Osteocyte (in vitro differentiated cells): ENCODE data around the gene APLF. TPM values are rescaled to one million over a fixed set of nuclear protein-coding genes. Genes with fewer than 3 reads are reported as not detected.

Source experiments
- DNase-seq: peaks from one replicate; pipeline ENCODE4 v3.0.0; 2021; ENCODE audit warnings: mixed read lengths; ENCODE audit not compliant: unreplicated experiment; ENCODE audit errors: extremely low spot score
- H3K27ac Mint-ChIP-seq: one replicate; pipeline ENCODE4 v1.8.0; 2021; ENCODE audit warnings: mild to moderate bottlenecking, mixed read lengths; ENCODE audit not compliant: unreplicated experiment
- H3K27me3 Mint-ChIP-seq: one replicate; pipeline ENCODE4 v1.8.0; 2021; ENCODE audit warnings: mixed read lengths; ENCODE audit not compliant: unreplicated experiment
- H3K36me3 Mint-ChIP-seq: one replicate; pipeline ENCODE4 v1.8.0; 2021; ENCODE audit warnings: mixed read lengths; ENCODE audit not compliant: unreplicated experiment
- H3K4me1 Mint-ChIP-seq: one replicate; pipeline ENCODE4 v1.8.0; 2021; ENCODE audit warnings: mixed read lengths; ENCODE audit not compliant: unreplicated experiment
- H3K4me3 Mint-ChIP-seq: one replicate; pipeline ENCODE4 v1.8.0; 2021; ENCODE audit warnings: mild to moderate bottlenecking, moderate library complexity, mixed read lengths; ENCODE audit not compliant: unreplicated experiment
- H3K9me3 Mint-ChIP-seq: one replicate; pipeline ENCODE4 v1.8.0; 2021; ENCODE audit warnings: mixed read lengths; ENCODE audit not compliant: unreplicated experiment
- total RNA-seq: library from RNA; stranded (reverse); gene quantifications from 2 replicates; pipeline ENCODE4 v1.2.1, GENCODE V29; 2021
- TF ChIP-seq, protein P1 (sequence below): fragments of 200-600 bp; sonication (generic); IDR thresholded peaks from 2 replicates; pipeline ENCODE4 v1.5.0; 2021; ENCODE audit warnings: antibody characterized with exemption, mild to moderate bottlenecking, moderate library complexity

APLF gene
- total RNA-seq, 1 donor from 2014 or later, result 6.4 TPM

DNA sequence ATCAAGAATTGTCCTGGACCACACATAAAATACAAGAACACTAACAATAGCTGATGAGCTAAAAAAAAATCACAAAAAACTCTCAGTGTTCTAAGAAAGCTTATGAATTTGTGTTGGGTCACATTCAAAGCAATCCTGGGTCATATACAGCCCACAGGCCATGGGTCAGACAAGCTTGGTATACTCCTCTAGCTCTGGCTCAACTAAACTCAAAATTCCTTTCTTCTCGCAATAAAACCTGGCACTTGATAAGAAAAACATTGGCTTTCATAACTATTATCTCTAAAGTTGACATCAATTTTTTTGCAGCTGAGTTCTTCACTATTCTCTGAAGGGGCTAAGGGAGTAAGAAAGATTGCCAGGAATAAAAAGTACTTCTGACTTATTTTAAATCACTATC lies 38.6 kb upstream of the APLF start:
- no peak overlapping the region for H3K4me3 Mint-ChIP-seq
- H3K36me3 Mint-ChIP-seq, result no peaks in the 10 kb centered on the region
- H3K9me3 Mint-ChIP-seq, result no peaks in the 10 kb centered on the region
- DNase-seq, result no peak
- TF ChIP-seq, protein P1, sequence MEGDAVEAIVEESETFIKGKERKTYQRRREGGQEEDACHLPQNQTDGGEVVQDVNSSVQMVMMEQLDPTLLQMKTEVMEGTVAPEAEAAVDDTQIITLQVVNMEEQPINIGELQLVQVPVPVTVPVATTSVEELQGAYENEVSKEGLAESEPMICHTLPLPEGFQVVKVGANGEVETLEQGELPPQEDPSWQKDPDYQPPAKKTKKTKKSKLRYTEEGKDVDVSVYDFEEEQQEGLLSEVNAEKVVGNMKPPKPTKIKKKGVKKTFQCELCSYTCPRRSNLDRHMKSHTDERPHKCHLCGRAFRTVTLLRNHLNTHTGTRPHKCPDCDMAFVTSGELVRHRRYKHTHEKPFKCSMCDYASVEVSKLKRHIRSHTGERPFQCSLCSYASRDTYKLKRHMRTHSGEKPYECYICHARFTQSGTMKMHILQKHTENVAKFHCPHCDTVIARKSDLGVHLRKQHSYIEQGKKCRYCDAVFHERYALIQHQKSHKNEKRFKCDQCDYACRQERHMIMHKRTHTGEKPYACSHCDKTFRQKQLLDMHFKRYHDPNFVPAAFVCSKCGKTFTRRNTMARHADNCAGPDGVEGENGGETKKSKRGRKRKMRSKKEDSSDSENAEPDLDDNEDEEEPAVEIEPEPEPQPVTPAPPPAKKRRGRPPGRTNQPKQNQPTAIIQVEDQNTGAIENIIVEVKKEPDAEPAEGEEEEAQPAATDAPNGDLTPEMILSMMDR, result no peak
- no peak overlapping the region for H3K27ac Mint-ChIP-seq
- peaks cover 2% of the 10 kb centered on the region for H3K4me1 Mint-ChIP-seq
- H3K27me3 Mint-ChIP-seq, result peaks cover 6% of the 10 kb centered on the region

DNA sequence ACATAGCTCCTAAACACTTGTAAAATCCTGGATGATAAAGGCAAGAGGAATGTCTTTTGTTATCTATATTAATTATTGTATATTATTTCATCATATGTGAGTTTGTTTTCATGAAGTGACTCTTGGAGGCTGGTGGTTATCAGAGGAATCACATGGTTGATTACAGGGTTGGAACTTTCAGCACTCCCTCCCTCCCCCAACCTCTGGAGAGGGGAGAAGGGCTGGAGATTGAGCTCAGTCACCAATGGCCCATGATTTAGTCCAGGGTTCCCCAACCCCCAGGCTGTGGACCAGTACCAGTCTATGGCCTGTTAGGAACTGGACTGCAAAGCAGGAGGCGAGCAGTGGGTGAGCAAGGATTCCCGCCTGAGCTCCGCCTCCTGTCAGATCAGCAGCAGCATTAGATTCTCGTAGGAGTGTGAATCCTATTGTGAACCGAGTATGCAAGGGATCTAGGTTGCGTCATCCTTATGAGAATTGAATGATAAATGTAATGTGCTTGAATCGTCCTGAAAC lies 38.0 kb upstream of the APLF start:
- H3K36me3 Mint-ChIP-seq, result no peaks in the 10 kb centered on the region
- H3K4me1 Mint-ChIP-seq, result peaks cover 2% of the 10 kb centered on the region
- TF ChIP-seq, protein P1, result no peak
- no peak overlapping the region for H3K27ac Mint-ChIP-seq
- H3K4me3 Mint-ChIP-seq, result no peak overlapping the region
- DNase-seq, result no peak
- peaks cover 6% of the 10 kb centered on the region for H3K27me3 Mint-ChIP-seq
- H3K9me3 Mint-ChIP-seq, result no peaks in the 10 kb centered on the region

DNA sequence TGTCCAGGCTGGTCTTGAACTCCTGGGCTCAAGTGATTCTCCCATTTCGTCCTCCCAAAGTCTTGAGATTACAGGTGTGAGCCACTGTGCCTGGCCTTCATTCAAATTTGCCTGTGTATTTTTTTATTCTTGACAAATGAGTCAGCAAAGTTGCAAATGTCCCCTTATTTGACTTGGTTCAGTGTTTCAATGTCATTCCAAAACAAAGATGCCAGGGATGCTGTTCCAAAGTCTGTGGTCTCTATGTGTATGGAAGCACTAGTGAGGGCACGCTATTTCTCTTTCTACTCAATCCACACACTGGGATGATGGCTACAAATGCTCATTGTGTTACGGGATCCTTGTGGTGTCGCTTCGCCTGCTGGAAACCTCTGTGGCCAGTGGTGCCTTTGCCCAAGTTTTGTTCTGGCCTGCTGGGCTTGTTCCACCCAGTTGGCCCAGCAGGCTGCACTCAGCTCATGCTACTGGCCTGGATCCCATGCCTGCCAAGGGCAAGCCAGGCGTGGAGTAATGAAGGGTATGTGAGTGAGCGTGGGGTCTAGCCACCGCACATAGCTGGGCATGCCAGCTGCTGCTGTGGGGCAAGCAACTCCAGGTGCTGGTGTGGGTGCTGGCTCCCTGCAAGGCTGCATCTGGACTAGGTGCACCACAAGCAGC lies 35.9 kb upstream of the APLF start:
- no peak overlapping the region for H3K4me3 Mint-ChIP-seq
- H3K36me3 Mint-ChIP-seq, result no peaks in the 10 kb centered on the region
- no peak overlapping the region for H3K27ac Mint-ChIP-seq
- peaks cover 20% of the 10 kb centered on the region for H3K4me1 Mint-ChIP-seq
- no peaks in the 10 kb centered on the region for H3K9me3 Mint-ChIP-seq
- TF ChIP-seq, protein P1, result no peak
- peaks cover 6% of the 10 kb centered on the region for H3K27me3 Mint-ChIP-seq
- DNase-seq, result no peak

DNA sequence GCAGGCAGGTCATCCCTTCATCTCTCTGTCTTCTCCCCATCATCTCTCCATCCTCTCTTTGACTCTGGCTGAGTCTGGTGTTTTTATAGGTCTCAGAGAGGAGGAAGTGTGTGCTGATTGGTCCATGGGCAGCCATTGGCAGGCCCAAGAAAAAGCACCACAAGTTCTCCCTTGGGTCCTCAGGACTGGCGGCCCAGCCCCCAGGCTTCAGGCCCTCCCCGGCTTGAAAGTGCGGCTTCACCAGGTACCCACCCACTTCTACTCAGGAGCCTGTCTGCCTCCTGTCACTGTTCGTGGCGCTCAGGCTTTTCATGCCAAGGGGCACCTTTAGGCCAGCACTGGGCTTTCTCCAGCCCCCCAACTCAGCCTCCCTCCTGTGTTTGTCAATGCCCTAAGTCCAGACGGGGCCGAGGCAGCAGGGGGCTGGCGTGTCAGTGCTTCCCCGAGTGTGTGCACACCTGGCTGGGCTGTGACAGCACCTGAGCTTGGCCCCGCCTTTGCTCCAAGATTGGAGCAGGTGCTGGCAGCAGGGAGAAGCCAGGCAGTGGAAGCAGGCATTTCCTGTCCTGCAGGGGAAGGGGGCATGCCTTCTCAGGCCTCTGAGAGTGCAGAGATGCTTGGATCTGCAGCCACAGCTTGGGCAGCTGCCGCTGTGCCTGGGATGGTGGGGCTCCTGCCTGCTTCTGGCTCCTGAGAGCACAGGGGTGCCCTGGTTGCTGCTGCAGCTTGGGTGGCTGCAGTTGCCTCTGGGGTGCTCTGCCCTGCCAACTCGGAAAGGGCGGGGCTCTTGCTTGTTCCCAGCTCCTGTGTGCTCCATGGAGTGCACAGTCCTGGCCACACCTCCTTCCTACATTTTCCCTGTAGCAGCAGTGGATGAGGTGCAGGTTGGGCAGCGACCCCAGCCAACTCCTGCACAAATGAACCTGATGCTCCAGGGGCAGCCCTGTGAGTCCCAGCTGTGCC lies 34.4 kb upstream of the APLF start:
- TF ChIP-seq, protein P1, result no peak
- DNase-seq, result no peak
- H3K4me1 Mint-ChIP-seq, result peaks cover 23% of the 10 kb centered on the region
- no peak overlapping the region for H3K4me3 Mint-ChIP-seq
- H3K27ac Mint-ChIP-seq, result no peak overlapping the region
- no peaks in the 10 kb centered on the region for H3K9me3 Mint-ChIP-seq
- H3K27me3 Mint-ChIP-seq, result peaks cover 6% of the 10 kb centered on the region
- no peaks in the 10 kb centered on the region for H3K36me3 Mint-ChIP-seq

DNA sequence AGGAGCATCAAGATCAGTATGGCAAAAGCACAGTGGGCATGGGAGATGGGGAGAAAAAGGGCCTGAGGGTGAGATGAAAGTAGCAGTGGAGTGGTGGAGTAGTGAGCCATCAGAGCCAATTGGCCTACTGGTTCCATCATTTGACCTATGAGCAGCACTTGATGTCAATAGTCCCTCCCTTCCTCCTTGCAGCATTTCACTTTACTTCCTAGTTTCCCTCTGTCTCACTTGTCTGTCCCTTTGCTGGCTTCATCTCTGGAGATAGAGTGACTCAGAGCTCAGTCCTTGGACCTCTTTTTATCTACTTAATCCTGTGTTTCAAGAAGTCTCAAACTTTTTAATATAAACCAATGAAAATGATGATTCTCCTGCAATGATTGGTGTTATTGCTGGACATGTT lies 32.4 kb upstream of the APLF start:
- H3K27ac Mint-ChIP-seq, result peak overlapping the region; percentile 85
- H3K27me3 Mint-ChIP-seq, result peaks cover 10% of the 10 kb centered on the region
- H3K9me3 Mint-ChIP-seq, result no peaks in the 10 kb centered on the region
- H3K4me1 Mint-ChIP-seq, result peaks cover 23% of the 10 kb centered on the region
- no peak overlapping the region for H3K4me3 Mint-ChIP-seq
- H3K36me3 Mint-ChIP-seq, result no peaks in the 10 kb centered on the region
- TF ChIP-seq, protein P1, result no peak
- DNase-seq, result no peak
